ENCODE measurements around the gene LXN.

- TF ChIP-seq POLR2A (IDR thresholded peaks at IDR 0.05; ENCODE audit: low read depth, low read length), result no peak
- TF ChIP-seq POLR2AphosphoS5 (IDR thresholded peaks at IDR 0.05; ENCODE audit: low read depth, low read length), result no peak
These were observed 30.4 kb downstream of the LXN start for GRCh38 chr3:158642005-158642404.

Measured in GM12892 (cell line).